GM12878 (cell line): Measurements from ENCODE around the gene SRMS. TPM values are rescaled to one million over a fixed set of nuclear protein-coding genes. Genes with fewer than 3 reads are reported as not detected.

Experiments used
- ATAC-seq: fragments of 200-7000 bp; cut with Tn5 transposase; 3 replicates; pipeline ENCODE4 v1.9.1; 2020; ENCODE audit warnings: mild to moderate bottlenecking, moderate library complexity
- BruUV-seq: library from RNA; stranded (reverse); fragments of 400-500 nt; replicated peaks from 2 replicates; lab custom pipeline; 2021; lab: Mats Ljungman, UMichigan
- CTCF ChIA-PET: fragments of 300-600 bp; sonication (Branson Sonifier 250); formaldehyde crosslinking; extraction: SDS; loops from one replicate; lab custom pipeline; 2021; ENCODE audit warnings: inconsistent platforms; lab: Yijun Ruan, JAX
- POLR2A ChIA-PET: fragments of 350-600 bp; formaldehyde crosslinking; extraction: SDS; loops from one replicate; lab custom pipeline; 2021; ENCODE audit warnings: inconsistent platforms; lab: Charles Lee
- RAD21 ChIA-PET: fragments of 300-600 bp; sonication (Branson Sonifier 250); formaldehyde crosslinking; loops from one replicate; lab custom pipeline; 2023; ENCODE audit warnings: antibody characterized with exemption; ENCODE audit not compliant: unreplicated experiment; lab: Charles Lee
- SMC1A ChIA-PET: fragments of 300-600 bp; sonication (Branson Sonifier 250); formaldehyde crosslinking; loops from one replicate; lab custom pipeline; 2023; ENCODE audit not compliant: unreplicated experiment, uncharacterized antibody; lab: Charles Lee
- DNase-seq: peaks from one replicate; pipeline ENCODE4 v3.0.0-alpha.2; 2011; ENCODE audit warnings: low read depth, low spot score
- FAIRE-seq: peaks from 3 replicates; lab custom pipeline; 2011; peaks lifted over from hg19 to GRCh38; lab: Jason Lieb, UNC
- H2AFZ ChIP-seq: 2 replicates; pipeline ENCODE4 v1.6.0; 2011; ENCODE audit warnings: low read depth, low read length, control low read depth; ENCODE audit not compliant: control insufficient read depth
- H3K27ac ChIP-seq: 2 replicates; pipeline ENCODE4 v1.5.1; 2011; ENCODE audit warnings: control low read depth; ENCODE audit not compliant: control insufficient read depth, insufficient read depth
- H3K27me3 ChIP-seq, 2 experiments: replicated peaks in 1 of 2; 2 replicates each; pipeline versions ENCODE4 v1.6.0 to v1.6.1; 2011; ENCODE audit warnings: low read length in 1 of 2; ENCODE audit not compliant: control insufficient read depth in 2 of 2, insufficient read depth in 2 of 2
- H3K36me3 ChIP-seq, 2 experiments: 2 replicates each; pipeline ENCODE4 v1.5.1; 2011; ENCODE audit warnings: low read length in 1 of 2; ENCODE audit not compliant: control insufficient read depth in 2 of 2, insufficient read depth in 2 of 2
- H3K4me1 ChIP-seq: 2 replicates; pipeline ENCODE4 v1.6.1; 2011; ENCODE audit warnings: mild to moderate bottlenecking, low read length, moderate library complexity, mixed read lengths; ENCODE audit not compliant: control insufficient read depth, insufficient read depth
- H3K4me2 ChIP-seq: 2 replicates; pipeline ENCODE4 v1.6.0; 2011; ENCODE audit warnings: control low read depth; ENCODE audit not compliant: control insufficient read depth, insufficient read depth
- H3K4me3 ChIP-seq: fragments of 200-600 bp; sonication (generic); 2 replicates; pipeline ENCODE4 v1.5.1; 2016
- H3K79me2 ChIP-seq: 2 replicates; pipeline ENCODE4 v1.6.0; 2011; ENCODE audit warnings: low read length; ENCODE audit not compliant: control insufficient read depth, insufficient read depth
- H3K9ac ChIP-seq: 2 replicates; pipeline ENCODE4 v1.8.0; 2011; ENCODE audit warnings: low read length, control low read depth, mixed read lengths; ENCODE audit not compliant: control insufficient read depth, insufficient read depth
- H3K9me3 ChIP-seq: replicated peaks from 3 replicates; pipeline ENCODE4 v1.5.1; 2011; ENCODE audit warnings: mild to moderate bottlenecking, low read length; ENCODE audit not compliant: control insufficient read depth, insufficient read depth
- H4K20me1 ChIP-seq: 2 replicates; pipeline ENCODE4 v1.6.0; 2011; ENCODE audit not compliant: control insufficient read depth, insufficient read depth
- BACH1 ChIP-seq: fragments of 450-650 bp; IDR thresholded peaks from 2 replicates; pipeline ENCODE4 v1.6.1; 2017; ENCODE audit warnings: mild to moderate bottlenecking, borderline replicate concordance
- ESRRA ChIP-seq: IDR thresholded peaks from 2 replicates; pipeline ENCODE4 v1.6.1; 2012; ENCODE audit warnings: mild to moderate bottlenecking, low read length, improper control_type of control experiment
- FOXK2 ChIP-seq: fragments of 450-650 bp; IDR thresholded peaks from 2 replicates; pipeline ENCODE4 v1.6.1; 2017; ENCODE audit warnings: mild to moderate bottlenecking, moderate library complexity
- IKZF1 ChIP-seq: fragments of 450-650 bp; conservative IDR thresholded peaks from 2 replicates; pipeline ENCODE4 v1.6.1; 2017; ENCODE audit warnings: antibody characterized with exemption, mild to moderate bottlenecking
- LARP7 ChIP-seq: fragments of 450-650 bp; IDR thresholded peaks from 2 replicates; pipeline ENCODE4 v1.6.1; 2017; ENCODE audit warnings: mild to moderate bottlenecking
- MAX ChIP-seq: IDR thresholded peaks from 2 replicates; pipeline ENCODE4 v1.6.1; 2012; ENCODE audit warnings: low read depth, low read length, improper control_type of control experiment
- MEF2A ChIP-seq: IDR thresholded peaks from 2 replicates; pipeline ENCODE4 v1.6.1; 2011; ENCODE audit warnings: low read depth, mild to moderate bottlenecking, low read length, moderate library complexity; ENCODE audit not compliant: insufficient read depth
- POLR2AphosphoS5 ChIP-seq: IDR thresholded peaks from 2 replicates; pipeline ENCODE4 v1.6.1; 2011; ENCODE audit warnings: mild to moderate bottlenecking, low read length, inconsistent platforms
- RAD51 ChIP-seq: fragments of 450-650 bp; IDR thresholded peaks from 2 replicates; pipeline ENCODE4 v1.6.1; 2016; ENCODE audit warnings: moderate library complexity, mild to moderate bottlenecking, inconsistent platforms
- RUNX3 ChIP-seq: IDR thresholded peaks from 2 replicates; pipeline ENCODE4 v1.6.1; 2012; ENCODE audit warnings: low read length, inconsistent platforms
- YY1 ChIP-seq: IDR thresholded peaks from 2 replicates; pipeline ENCODE4 v1.6.1; 2011; ENCODE audit warnings: low read depth, mild to moderate bottlenecking, low read length
- ZBTB33 ChIP-seq: fragments of 450-650 bp; IDR thresholded peaks from 2 replicates; pipeline ENCODE4 v1.6.1; 2017; ENCODE audit warnings: mild to moderate bottlenecking
- WGBS: methylation state at CpG from one replicate; pipeline ENCODE4 v1.1.6; 2016; ENCODE audit warnings: low lambda C conversion rate; ENCODE audit not compliant: insufficient replicate concordance, insufficient coverage; ENCODE audit errors: missing lambda C conversion rate; 5-methylcytosine and 5-hydroxymethylcytosine counted together
- in situ Hi-C: fragments of 300-500 bp; cut with MboI; formaldehyde crosslinking; loops from 9 replicates; pipeline ENCODE4 v1.14.3; 2018; ENCODE audit warnings: mixed read lengths
- intact Hi-C: fragments of 100-400 bp; cut with micrococcal nuclease; formaldehyde crosslinking; loops from one replicate; pipeline ENCODE4 v1.14.2; 2022; ENCODE audit not compliant: unreplicated experiment
- polyA plus RNA-seq, 11 experiments: library from polyadenylated mRNA; depleted of rRNA in 4 of 11; unstranded in 6 of 11; stranded (reverse) in 5 of 11; fragments of >200 nt; fragmentation: Nextera tagmentation in 4 of 11; fragmentation: Illumina TruSeq in 1 of 11; extraction: Ambion mirVana in 4 of 11; extraction: Trizol in 1 of 11; gene quantifications; 1 replicate in 1 of 11; 2 replicates in 10 of 11; pipeline versions ENCODE4 v1.2.1 to v1.2.3, GENCODE V29; 2011 to 2016; ENCODE audit warnings: inconsistent platforms in 2 of 11, missing spikeins in 2 of 11, low read depth in 1 of 11
- total RNA-seq, 4 experiments: library from RNA; depleted of rRNA in 3 of 4; stranded (reverse); fragments of >200 nt in 3 of 4; fragmentation: Illumina TruSeq in 1 of 4; extraction: Trizol in 1 of 4; gene quantifications; 2 replicates each; pipeline versions ENCODE4 v1.2.1 to v1.2.3, GENCODE V29; 2013 to 2021

SRMS gene
- total and polyA plus RNA-seq, 10 of the 15 experiments (the other 5 are each of a cell fraction or from before 2014, with no cell fraction given), result not detected

- peaks cover 4 to 7% of the 10 kb centered on the region in 2 experiments; a peak in 3 of 4 replicates for H3K36me3 ChIP-seq
These were observed 45.1 kb upstream of the SRMS start for GRCh38 chr20:63592661-63593060.

GRCh38 chr20:63591786-63592355, 44.3 kb upstream of the SRMS start:
- ChIA-PET RAD21 (no interaction called here), SMC1A (no interaction called here), CTCF (no interaction called here), POLR2A (no interaction called here)
- Histone ChIP-seq H3K36me3 (peaks cover 4 to 7% of the 10 kb centered on the region in 2 experiments; a peak in 3 of 4 replicates), H3K79me2 (no peaks in the 10 kb centered on the region), H3K27ac (no peak overlapping the region), H3K4me1 (no peaks in the 10 kb centered on the region), H3K4me2 (no peak overlapping the region), H3K9ac (no peak overlapping the region), H4K20me1 (no peaks in the 10 kb centered on the region), H3K9me3 (no peaks in the 10 kb centered on the region), H3K27me3 (no peaks in the 10 kb centered on the region), H3K4me3 (no peak overlapping the region), H2AFZ (no peak overlapping the region)
- intact Hi-C loops, result no loop called here
- DNase-seq (no peak), FAIRE-seq (no peak), ATAC-seq (no peak)
- 92% methylated on average over 28 of the region's 28 CpGs for WGBS
- in situ Hi-C loops, result no loop called here
- TF ChIP-seq MAX (no peak), POLR2AphosphoS5 (no peak), LARP7 (no peak), FOXK2 (no peak), RAD51 (no peak), MEF2A (no peak), ZBTB33 (no peak)
- BruUV-seq, result no TSS peak

More at GRCh38 chr20:63592661-63593060, 45.1 kb upstream of the SRMS start:
- no peak overlapping the region for H2AFZ ChIP-seq
- RAD21 ChIA-PET, result no interaction called here
- H3K9me3 ChIP-seq, result no peaks in the 10 kb centered on the region
- BruUV-seq, result no TSS peak
- intact Hi-C loops, result no loop called here
- H3K27me3 ChIP-seq, result no peaks in the 10 kb centered on the region
- no peak overlapping the region for H3K4me3 ChIP-seq
- no peak for FAIRE-seq
- TF ChIP-seq POLR2AphosphoS5 (no peak), YY1 (no peak), BACH1 (no peak), IKZF1 (no peak), ESRRA (no peak), RUNX3 (no peak)
- TF ChIP-seq, all 136 proteins: peak for 0
- WGBS, result 89% methylated on average over 13 of the region's 13 CpGs
- Histone ChIP-seq H3K4me1 (no peaks in the 10 kb centered on the region), H3K9ac (no peak overlapping the region), H4K20me1 (no peaks in the 10 kb centered on the region), H3K79me2 (no peaks in the 10 kb centered on the region), H3K4me2 (no peak overlapping the region), H3K27ac (no peak overlapping the region)
- DNase-seq (no peak), ATAC-seq (no peak)
- in situ Hi-C loops, result no loop called here
- POLR2A ChIA-PET, result no interaction called here
- SMC1A ChIA-PET, result no interaction called here
- CTCF ChIA-PET, result no interaction called here
